NCI-H1436 (cell line): ENCODE measurements around the gene NAB1.
"Not testable (repeated sequence)": the region's sequence is repeated elsewhere in the genome, so short reads cannot be mapped to it uniquely, and the experiment has no call there.

Experiments
- DNase-seq: peaks from one replicate; lab custom pipeline; 2025; lab: John Stamatoyannopoulos, UW

Gene NAB1, protein sequence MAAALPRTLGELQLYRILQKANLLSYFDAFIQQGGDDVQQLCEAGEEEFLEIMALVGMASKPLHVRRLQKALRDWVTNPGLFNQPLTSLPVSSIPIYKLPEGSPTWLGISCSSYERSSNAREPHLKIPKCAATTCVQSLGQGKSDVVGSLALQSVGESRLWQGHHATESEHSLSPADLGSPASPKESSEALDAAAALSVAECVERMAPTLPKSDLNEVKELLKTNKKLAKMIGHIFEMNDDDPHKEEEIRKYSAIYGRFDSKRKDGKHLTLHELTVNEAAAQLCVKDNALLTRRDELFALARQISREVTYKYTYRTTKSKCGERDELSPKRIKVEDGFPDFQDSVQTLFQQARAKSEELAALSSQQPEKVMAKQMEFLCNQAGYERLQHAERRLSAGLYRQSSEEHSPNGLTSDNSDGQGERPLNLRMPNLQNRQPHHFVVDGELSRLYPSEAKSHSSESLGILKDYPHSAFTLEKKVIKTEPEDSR

GRCh38 chr2:190649035-190649797, at the start of gene NAB1:
TSS of gene NAB1 (plus strand) at chr2:190649083. CDS start at chr2:190659177, 10,094 bp downstream.
- peak; percentile 36 for DNase-seq

- no peak for DNase-seq
These were observed 49.2 kb upstream of the NAB1 start for GRCh38 chr2:190599546-190600220.

DNA sequence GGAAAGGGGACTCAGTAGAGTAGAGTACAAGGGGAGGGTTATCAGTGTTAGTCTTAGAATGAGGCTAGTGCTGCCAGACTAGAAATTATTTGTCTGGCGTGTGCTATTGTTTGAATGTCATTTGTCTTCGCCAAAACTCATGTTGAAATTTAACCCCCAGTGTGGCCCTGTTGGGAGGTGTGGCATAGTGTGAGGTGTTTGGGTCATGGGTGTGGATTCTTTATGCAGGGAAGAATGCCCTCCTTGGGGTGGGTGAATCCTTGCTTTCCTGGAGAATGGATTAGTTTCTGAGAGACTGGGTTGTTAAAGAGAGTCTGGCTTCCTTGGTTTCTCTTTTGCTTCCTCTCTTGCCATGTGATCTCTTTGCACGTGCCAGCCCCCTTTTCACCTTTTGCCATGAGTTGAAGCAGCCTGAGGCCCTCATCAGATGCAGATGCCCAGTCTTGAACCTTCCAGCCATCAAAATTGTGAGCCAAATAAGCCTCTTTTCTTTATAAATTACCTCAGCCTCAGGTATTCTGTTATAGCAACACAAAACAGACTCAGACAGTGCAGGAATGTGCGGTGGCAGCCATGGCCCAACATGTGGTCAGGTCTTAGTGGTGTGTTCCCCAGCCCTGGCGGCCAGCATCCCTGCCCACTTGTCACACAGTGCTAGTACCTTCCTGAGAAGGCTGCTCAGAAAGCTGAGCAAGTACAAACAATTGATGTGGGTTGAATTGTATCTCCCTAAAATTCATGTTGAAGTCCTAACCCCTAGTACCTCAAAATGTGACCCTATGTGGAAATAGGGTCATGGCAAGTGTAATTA, 48.4 kb upstream of the NAB1 start:
- no peak for DNase-seq

- DNase-seq = no peak
These were observed 45.5 kb upstream of the NAB1 start for GRCh38 chr2:190603374-190603773.

- DNase-seq = no peak
These were observed 41.8 kb upstream of the NAB1 start for GRCh38 chr2:190607014-190607597.

- DNase-seq = no peak
These were observed 41.1 kb upstream of the NAB1 start for GRCh38 chr2:190607657-190608357.

DNA sequence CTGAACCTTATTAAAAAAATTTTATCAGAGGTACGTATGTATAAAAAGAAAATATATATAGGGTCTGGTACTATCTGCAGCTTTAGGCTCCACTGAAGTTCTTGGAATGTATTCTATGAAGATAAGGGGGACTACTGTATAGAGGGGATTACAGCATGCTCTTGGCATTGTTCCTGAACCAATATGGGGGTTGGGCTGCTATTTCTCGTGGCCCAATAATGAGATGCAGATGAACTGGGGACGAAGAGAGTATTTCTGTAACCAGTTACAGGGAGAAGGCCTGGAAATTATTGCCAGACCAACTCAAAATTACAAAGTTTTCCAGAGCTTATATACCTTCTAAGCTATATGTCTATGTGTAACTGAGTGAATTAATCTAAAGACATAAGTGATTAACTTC, 40.0 kb upstream of the NAB1 start:
- not testable (repeated sequence) for DNase-seq

DNA sequence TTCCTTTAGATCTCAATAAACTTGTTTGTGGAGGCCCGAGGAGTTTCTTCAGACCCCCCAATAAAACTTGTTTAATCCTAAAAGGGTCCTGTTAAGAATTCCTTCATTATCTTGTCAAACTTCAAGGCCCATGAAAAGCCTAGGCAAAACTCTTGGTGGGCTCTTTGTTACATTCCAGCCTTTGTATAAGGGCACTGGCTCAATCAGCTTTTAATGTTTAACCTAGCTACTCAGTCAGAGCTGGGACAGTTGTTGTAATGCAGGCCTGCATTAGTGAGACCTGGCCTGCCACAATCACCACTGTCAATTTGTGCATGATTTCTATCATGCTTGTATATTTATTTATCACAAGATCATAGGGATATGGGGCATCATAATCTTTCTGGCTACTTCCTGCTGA, 39.5 kb upstream of the NAB1 start:
- DNase-seq = not testable (repeated sequence)

- not testable (repeated sequence) for DNase-seq
These were observed 38.4 kb upstream of the NAB1 start for GRCh38 chr2:190610528-190610927.

DNA sequence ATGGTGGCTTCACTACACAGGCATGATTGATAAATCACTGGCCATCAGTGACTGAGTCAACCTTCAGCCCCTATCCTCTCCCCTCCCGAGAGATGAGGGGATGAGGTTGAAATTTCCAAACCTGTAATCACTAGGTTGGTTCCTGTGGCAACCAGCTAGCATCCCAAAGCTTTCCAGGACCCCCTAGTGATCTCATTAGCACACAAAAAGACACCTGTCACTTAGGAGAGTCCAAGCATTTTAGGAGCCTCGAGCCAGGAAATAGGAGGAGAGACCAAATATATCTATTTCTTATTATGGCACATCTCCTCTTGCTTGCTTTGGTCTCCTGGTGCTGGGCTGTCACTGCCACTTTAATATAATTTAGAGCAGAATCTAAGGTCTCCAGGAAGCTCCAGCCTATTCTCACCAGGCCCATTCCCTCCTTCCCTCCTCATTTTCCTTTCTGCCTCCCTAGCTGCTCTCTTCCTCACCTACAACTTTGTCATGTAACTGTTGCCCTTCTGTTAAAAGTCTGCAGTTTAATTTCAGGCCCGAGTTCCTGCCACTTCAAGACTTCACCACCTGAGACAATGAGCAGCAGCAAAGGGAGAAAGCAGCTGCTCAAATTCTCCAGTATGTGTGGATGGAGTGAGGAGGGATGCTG, 33.2 kb upstream of the NAB1 start:
- no peak for DNase-seq

DNA sequence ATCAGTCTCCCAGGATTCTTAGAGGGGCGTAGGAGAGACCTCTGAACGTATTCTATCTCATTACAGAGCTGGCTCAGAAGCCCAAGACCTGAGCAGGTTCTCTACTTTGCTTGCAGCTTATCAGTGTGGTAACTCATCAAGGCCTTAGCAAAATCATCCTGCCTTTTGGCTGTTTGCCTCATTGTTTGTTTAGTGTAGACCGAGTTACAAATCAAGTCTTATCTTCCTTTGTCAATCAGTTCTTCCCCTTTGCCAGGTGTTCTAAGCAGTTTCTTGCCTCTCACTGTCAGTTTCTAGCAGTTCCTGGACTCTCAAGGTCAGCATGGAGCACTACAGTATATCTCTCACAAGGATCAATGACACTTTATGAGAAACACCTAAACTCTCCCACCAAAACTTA, 30.9 kb upstream of the NAB1 start:
- no peak for DNase-seq

GRCh38 chr2:190625691-190626090, 23.2 kb upstream of the NAB1 start:
- DNase-seq = no peak

DNA sequence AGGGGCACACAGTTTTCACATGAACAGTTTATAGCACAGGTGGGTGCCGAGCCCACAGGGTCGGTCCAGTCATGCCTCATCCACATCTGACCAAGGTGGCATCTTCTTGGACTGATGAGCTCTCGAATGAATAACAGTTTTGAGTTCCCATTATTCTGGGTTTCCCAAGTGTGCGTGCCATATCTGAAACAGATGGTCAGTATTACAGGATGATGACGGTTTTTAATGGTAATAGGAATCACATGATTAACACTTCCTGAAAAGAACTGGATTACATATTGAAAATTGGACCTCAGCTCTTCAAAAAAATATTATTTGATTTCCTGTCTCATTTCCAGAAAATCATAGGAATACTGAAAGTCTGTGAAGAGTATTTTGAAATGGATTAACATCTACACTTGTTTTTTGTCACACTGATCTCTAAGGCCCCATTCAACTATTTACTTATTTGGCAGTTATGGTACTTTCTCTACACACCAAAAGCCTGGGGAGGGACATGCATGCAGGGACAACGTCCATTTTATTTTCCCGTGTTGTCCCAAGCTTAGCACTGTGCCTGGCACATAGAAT, 22.2 kb upstream of the NAB1 start:
- no peak for DNase-seq

DNA sequence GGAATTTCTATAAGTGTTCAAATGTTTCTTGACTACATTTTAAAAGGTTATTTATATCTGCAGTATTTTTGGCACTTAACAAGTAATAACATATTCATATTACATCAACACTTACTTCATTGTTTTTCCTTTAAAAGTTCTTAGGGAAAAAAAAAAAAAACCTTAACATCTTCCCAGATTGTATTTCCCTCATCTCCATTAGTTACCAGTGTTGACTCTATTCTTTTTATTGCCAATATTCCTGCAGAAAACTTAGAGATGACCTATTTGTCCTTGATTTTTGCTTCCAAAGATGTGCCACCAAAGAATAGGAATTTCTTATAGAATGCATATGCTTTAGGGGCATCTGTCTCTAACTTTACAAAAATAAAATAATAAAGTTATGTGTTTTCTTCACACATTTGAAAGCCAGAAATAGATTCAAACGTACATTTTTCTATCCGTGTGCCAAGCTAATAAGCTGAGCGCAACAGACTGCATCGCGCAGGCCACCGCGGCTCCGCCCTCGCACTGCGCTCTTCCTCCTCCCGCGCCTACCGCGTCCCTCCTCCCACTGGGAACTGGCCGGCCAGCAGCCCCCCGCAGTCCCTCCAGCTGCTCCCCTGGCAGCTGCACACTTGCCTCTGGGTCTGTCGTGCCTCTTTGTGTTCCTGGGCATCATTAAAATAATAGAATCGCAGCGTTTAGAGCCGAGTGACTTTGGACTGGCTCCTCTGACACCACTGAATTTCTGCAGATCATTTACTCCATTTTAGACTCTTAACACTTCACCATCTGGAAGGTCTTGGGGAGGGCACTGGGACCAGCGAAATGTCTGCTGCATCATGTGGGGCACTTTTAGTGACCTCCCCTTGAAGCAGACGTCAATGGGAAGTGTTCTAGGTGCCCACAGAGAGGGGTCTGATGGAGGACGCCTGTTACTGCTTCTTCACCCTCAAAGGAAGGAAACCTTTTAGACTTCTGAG, 21.2 kb upstream of the NAB1 start:
- DNase-seq = peak; percentile 11

DNA sequence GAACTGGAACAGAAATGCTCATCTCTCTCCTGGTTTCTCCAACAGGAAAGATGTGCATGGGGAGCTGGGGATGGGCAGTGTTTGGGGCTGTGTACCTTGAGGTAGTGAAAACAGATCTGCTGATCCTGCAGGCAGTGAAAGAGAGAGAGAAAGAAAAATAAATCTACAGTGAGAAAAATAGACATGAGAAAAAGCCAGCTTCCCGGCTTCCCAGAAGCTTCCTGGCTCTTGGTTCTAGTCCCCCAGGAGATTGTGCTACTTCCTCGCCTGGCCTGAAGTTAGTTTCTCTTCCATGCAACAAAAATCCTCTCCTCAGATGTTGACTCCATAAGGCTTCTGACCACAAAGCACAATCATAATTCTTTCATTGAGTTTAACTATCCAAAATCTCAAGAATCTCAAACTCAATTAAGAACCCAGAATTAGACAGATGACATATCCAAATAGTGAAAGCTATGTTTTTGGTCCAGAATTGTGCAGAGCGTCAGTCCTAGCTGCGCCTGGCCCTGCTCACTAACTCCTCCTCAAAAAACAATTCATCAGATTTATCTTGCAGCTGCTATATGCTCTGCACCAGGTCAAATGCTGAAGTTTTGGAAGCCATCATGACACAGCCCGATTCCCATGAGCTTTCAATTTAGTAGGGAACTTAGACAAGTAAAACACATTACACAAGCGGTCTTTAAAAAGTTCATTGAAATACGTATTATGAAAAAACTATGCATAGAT, 20.1 kb upstream of the NAB1 start:
- no peak for DNase-seq

GRCh38 chr2:190634381-190634780, 14.5 kb upstream of the NAB1 start:
- DNase-seq = no peak

GRCh38 chr2:190635781-190636180, 13.1 kb upstream of the NAB1 start:
- no peak for DNase-seq

GRCh38 chr2:190636361-190636760, 12.5 kb upstream of the NAB1 start:
- no peak for DNase-seq
